Mesodermal cell (in vitro differentiated cells): ENCODE data around the gene DKKL1.
A peak's percentile ranks its signal among the peaks of the same experiment; 100 is the strongest.

Experiments used
- H3K27ac ChIP-seq: 2 replicates; pipeline ENCODE4 v1.7.0; 2013; ENCODE audit warnings: mild to moderate bottlenecking, low read depth, low read length, moderate library complexity; ENCODE audit not compliant: severe bottlenecking
- H3K36me3 ChIP-seq: 2 replicates; pipeline ENCODE4 v1.7.1; 2013; ENCODE audit warnings: mild to moderate bottlenecking, low read length, moderate library complexity; ENCODE audit not compliant: control insufficient read depth, insufficient read depth
- H3K4me1 ChIP-seq: one replicate; pipeline ENCODE4 v1.7.1; 2013; ENCODE audit warnings: mild to moderate bottlenecking, low read length; ENCODE audit not compliant: insufficient read depth, control insufficient read depth, poor library complexity, severe bottlenecking
- H3K4me3 ChIP-seq: 2 replicates; pipeline ENCODE4 v1.7.0; 2013; ENCODE audit warnings: low read length, control low read depth, mild to moderate bottlenecking; ENCODE audit not compliant: insufficient read depth, poor library complexity, severe bottlenecking; ENCODE audit errors: extremely low read depth
- H3K9me3 ChIP-seq: 2 replicates; pipeline ENCODE4 v1.7.1; 2013; ENCODE audit warnings: mild to moderate bottlenecking, low read length, moderate library complexity; ENCODE audit not compliant: control insufficient read depth
- WGBS, 2 experiments: methylation state at CpG; one replicate each; pipeline ENCODE4 v1.1.5; 2013; ENCODE audit warnings: missing lambda C conversion rate in 2 of 2; ENCODE audit not compliant: insufficient coverage in 2 of 2; 5-methylcytosine and 5-hydroxymethylcytosine counted together

The DKKL1 gene

DNA sequence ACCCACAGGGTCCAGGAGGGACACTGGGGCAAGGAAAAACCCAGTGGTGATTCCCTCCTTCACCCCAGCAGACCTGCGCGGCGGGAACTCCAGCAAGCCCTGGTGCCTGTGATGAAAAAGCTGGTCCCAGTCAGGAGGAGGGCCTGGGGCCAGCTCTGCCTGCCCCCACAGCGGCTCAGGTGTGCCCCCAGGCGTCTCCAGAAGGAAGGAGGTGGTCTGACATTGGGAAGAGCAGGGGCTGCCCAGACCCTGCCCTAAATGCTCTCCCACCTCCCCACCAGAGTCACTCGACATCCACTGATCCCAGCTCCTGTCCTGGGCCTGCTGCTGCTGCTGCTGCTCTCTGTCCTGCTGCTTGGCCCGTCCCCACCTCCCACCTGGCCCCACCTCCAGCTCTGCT lies 53.4 kb downstream of the DKKL1 start:
- 48 to 80% methylated on average over 5 of the region's 7 CpGs for WGBS, 2 experiments
- H3K9me3 ChIP-seq: no peaks in the 10 kb centered on the region
- H3K4me1 ChIP-seq: peaks cover 2% of the 10 kb centered on the region
- H3K4me3 ChIP-seq: no peak overlapping the region
- H3K36me3 ChIP-seq: no peaks in the 10 kb centered on the region
- H3K27ac ChIP-seq: no peak overlapping the region

DNA sequence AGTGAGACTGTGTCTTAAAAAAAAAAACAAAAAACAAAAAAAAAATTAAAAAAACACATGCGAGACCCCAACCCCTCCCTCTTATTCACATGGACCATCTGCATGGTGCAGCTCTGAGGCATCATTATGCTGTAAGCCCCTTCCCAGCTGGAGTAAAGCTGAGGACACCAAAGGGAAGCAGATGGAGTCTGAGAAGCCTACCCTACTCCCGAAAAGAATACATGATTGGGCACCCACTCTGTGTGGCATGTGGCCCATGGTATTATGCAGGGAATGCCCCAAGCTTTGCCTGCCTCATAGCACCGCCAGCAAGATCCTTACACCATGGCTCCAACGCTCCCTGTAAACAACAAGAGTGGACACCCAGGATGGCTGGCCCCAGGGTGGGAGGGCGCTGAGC lies 54.8 kb downstream of the DKKL1 start:
- peaks cover 6% of the 10 kb centered on the region for H3K4me1 ChIP-seq
- H3K27ac ChIP-seq: no peak overlapping the region
- H3K36me3 ChIP-seq: no peaks in the 10 kb centered on the region
- 92 to 100% methylated on average over 1 to 2 of the region's 5 CpGs for whole genome bisulfite sequencing, 2 experiments
- H3K9me3 ChIP-seq: no peaks in the 10 kb centered on the region
- H3K4me3 ChIP-seq: no peak overlapping the region

DNA sequence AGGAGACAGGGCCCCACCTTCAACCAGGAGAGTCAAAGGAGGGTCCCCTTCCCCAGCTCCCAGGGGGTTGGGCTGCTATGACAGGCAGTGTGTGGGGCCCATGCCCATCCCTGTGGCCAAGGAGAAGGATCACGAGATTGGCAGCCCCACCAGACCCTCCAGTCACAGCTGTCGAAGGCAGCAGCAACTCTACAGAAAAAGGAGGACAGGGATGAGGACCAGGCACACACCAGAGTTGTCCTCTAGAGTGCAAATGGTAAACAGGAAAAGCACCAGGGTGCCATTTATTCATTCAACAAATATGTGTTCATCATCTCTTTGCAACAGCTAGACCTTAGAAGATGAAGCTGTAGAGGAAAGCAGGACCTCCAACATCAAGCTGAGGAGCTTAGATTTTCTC lies 55.5 kb downstream of the DKKL1 start:
- Histone ChIP-seq H3K4me1 (peaks cover 8% of the 10 kb centered on the region), H3K36me3 (no peaks in the 10 kb centered on the region), H3K4me3 (no peak overlapping the region), H3K9me3 (no peaks in the 10 kb centered on the region), H3K27ac (no peak overlapping the region)
- WGBS, 2 experiments: 78 to 93% methylated on average over 1 to 2 of the region's 2 CpGs

DNA sequence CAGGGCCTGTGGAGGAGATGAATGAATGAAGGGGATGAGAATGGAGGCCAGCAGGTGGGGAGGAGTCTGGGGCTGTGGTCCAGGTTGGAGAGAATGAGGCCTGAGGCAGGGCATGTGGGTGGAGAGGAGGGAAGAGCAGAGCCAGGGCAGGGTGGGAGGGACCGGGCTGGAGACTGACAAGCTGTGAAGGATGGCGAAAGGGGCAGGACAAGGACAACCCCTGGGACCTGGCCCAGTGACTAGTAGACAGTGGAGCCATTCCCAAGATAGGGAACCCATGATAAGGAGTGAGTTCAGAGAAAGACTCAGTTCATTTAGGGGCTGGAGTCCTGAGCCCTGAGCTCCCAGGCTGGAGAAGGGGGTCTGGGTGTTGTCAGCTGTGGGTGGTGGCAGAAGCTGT lies 56.5 kb downstream of the DKKL1 start:
- Histone ChIP-seq H3K4me1 (peaks cover 8% of the 10 kb centered on the region), H3K36me3 (no peaks in the 10 kb centered on the region), H3K4me3 (no peak overlapping the region), H3K9me3 (no peaks in the 10 kb centered on the region), H3K27ac (no peak overlapping the region)
- 59 to 86% methylated on average over 2 of the region's 2 CpGs for WGBS, 2 experiments

DNA sequence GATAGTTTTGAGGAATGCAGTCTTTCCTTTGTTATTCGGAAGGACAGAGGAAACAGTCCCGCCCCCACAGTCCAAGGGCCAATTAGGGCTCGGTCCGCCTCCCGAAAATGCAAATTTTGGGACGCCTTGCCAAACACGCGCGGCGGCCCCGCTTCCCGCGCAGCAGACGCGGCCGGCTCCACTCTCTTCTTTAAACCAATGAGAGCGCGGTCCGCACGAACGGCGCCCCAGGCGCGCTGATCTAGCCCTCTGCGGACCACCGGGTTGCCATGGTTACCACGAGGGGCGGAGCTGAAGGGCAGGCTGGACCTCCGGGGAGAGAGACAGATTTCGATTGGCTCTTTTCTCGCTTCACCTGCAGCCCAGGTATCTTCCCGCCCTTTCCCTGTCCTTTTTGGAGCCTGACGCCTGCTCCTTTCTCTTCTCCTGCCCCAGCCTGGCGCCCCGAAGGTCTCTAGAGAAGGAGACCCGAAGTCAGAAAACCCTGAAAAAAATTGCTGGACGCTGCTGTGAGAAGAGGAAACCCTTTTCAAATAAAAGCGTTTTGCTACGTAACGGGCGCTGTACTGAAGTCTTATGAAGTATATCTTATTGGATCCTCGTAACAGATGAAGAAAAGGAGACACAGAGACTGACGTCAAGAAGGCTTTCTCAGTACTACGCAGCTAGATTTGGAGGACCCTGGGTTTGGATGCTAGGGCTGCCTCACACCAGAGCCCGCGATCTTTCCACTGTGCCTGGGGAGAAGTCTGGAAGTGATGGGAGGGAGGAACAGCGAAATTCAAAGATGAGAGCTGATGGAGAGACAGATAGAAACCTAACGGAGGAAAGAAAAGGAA lies 57.6 kb downstream of the DKKL1 start:
- Histone ChIP-seq H3K27ac (no peak overlapping the region), H3K36me3 (no peaks in the 10 kb centered on the region), H3K4me1 (peaks cover 8% of the 10 kb centered on the region), H3K4me3 (no peak overlapping the region), H3K9me3 (no peaks in the 10 kb centered on the region)
- WGBS, 2 experiments: 14 to 18% methylated on average over 32 to 43 of the region's 48 CpGs

DNA sequence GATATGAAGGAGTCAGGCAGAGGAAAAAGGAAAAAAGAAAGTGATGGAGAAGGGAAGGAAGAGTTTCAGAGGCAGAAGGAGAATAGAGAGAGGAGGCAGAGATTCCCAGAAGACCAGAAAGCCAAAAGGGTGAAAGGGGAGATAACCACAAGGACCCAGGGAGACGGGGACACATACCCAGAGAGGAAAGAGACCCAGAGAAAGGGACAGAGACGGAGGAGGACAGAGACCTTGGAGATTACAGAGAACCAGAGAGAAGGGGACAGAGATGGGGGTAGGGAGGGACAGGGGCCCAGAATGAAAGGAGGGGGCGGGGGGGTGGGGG lies 58.2 kb downstream of the DKKL1 start:
- Histone ChIP-seq H3K36me3 (no peaks in the 10 kb centered on the region), H3K4me1 (peaks cover 8% of the 10 kb centered on the region), H3K4me3 (no peak overlapping the region), H3K9me3 (no peaks in the 10 kb centered on the region), H3K27ac (no peak overlapping the region)
- WGBS, 2 experiments: 45 to 57% methylated on average over 2 to 3 of the region's 3 CpGs

DNA sequence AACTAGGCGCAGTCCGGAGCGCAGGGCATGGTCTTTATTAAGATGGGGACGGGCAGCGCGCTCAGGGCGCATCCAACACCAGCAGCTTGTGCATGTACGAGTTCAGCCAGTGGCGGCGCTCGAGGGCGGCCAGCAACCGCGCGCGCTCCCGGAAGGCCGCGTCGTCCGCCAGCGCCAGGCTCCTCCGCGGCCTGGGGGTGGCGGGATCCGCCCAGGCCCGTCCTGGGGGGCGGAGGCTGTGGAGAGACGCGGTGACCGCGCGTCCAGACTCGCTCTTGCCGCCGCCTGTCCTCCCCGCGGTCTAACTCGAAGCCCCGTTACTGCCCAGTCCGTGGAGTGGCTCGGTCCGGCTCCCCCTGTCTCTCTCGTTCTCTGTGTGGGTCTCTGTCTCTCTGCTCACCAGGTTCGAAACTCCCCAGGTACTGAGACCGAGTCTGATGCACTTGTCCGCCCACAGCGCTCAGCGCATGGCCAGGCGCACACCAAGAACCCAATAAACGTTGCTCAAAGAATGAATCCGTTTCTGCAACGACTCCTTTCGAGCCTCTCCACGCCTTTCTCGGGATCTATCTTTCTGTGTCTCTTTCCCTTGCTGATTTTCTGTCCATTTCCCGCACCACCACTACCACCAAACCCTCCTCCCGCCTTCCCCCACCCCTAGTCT lies 58.9 kb downstream of the DKKL1 start:
- H3K27ac ChIP-seq: no peak overlapping the region
- peaks cover 8% of the 10 kb centered on the region for H3K4me1 ChIP-seq
- whole genome bisulfite sequencing, 2 experiments: 4 to 6% methylated on average over 47 to 58 of the region's 58 CpGs
- no peaks in the 10 kb centered on the region for H3K9me3 ChIP-seq
- peak overlapping the region; percentile 25 for H3K4me3 ChIP-seq
- no peaks in the 10 kb centered on the region for H3K36me3 ChIP-seq

DNA sequence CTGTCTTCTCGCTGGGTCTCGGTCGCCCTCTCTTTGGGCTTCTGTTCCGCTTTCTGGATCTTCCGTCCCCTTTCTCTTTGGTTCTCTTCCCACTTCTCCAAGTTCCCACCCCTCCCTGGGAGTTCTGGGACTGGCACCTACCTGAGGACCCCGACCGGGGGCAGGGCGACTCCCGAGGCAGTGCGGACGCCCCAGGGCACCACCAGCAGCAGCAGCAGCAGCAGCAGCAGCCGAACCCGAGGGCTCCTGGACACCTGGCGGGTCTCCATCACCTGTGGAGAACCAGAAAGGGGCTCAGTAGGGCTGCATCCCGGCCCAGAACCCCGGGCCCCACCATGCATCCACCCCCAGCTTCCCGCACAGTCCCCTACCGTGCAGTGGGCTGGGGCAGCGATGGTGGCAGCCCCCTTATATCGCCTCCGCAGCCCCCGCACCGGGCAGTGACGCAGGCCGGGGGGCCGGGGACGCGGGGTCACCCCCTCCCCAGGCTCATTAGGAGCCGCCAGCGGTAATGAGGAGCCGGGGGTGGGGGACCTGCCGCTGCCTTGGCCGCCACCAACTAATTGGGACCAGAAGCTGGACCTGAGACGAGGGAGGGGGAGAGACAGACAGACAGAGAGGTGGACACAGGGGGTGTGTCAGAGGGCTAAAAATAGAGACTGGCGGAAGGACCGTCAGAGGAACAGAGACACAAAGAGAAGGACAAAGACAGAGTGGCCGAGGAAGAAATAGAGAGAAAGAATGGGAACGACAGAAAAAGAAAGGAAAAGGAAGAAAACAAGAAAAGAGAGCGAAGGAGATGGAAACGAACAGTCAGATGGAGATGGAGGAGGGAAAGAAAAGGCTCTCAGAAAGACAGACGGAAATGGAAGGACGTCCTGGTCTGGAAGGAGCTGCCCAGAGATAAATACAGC lies 59.7 kb downstream of the DKKL1 start, which contains the start of gene PTH2:
PTH2 (minus strand) TSS at position 371 of the 914 bp plus-strand sequence; CDS start at position 269, 102 bp downstream.
- Histone ChIP-seq H3K36me3 (no peaks in the 10 kb centered on the region), H3K4me1 (peaks cover 14% of the 10 kb centered on the region), H3K4me3 (peak within 1 kb of the TSS; percentile 25), H3K27ac (no peak within 1 kb of the TSS), H3K9me3 (no peaks in the 10 kb centered on the region)
- WGBS, 2 experiments: 13% methylated on average over 29 to 33 of the region's 42 CpGs

DNA sequence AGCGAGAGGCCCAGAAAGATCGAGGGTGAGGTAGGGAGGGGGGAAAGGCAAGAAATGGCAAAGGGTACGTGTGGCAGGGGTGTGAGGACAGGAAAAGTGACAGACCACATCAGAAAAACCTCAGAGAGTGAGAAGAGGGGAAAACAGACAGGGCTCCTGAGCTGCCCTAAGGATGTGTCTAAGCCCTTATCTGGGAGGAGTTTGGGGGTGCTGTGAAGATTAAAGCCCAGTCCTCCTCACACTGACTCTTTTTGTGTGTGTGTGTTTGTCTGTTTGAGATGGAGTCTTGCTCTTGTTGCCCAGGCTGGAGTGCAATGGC lies 60.3 kb downstream of the DKKL1 start:
- Histone ChIP-seq H3K4me1 (peaks cover 18% of the 10 kb centered on the region), H3K27ac (no peak overlapping the region), H3K36me3 (no peaks in the 10 kb centered on the region), H3K9me3 (no peaks in the 10 kb centered on the region), H3K4me3 (peak overlapping the region; percentile 22)
- WGBS, 2 experiments: 0 to 20% methylated on average over 2 to 3 of the region's 3 CpGs
